GM12891 (cell line): ENCODE results near the gene LRMDA.

Experiments
- POLR2A ChIP-seq: IDR thresholded peaks from 2 replicates; pipeline ENCODE4 v1.6.1; 2011; ENCODE audit warnings: low read depth, low read length, control low read depth
- POLR2AphosphoS5 ChIP-seq: IDR thresholded peaks from 2 replicates; pipeline ENCODE4 v1.6.1; 2011; ENCODE audit warnings: low read depth, low read length, control low read depth
- POU2F2 ChIP-seq: IDR thresholded peaks from 2 replicates; pipeline ENCODE4 v1.6.1; 2011; ENCODE audit warnings: low read depth, mild to moderate bottlenecking, control low read depth, low read length, moderate library complexity
- TAF1 ChIP-seq: IDR thresholded peaks from 2 replicates; pipeline ENCODE4 v1.6.1; 2011; ENCODE audit warnings: low read depth, low read length, control low read depth

- TF ChIP-seq POLR2A, result no peak
- TF ChIP-seq TAF1, result no peak
- no peak for TF ChIP-seq POLR2AphosphoS5
- TF ChIP-seq POU2F2, result no peak
Observed at GRCh38 chr10:75643405-75643804, 212.0 kb downstream of the LRMDA start.
